Prostate gland (tissue), 2 donors: ENCODE results near the gene SMURF2.

ENCODE experiments used
- CTCF ChIP-seq, 4 experiments: fragments of 200-600 bp in 2 of 4; fragments of 450-650 bp in 2 of 4; sonication (generic) in 2 of 4; IDR thresholded peaks; 1 replicate in 3 of 4; 2 replicates in 1 of 4; pipeline ENCODE4 v1.5.1; 2016 to 2019; ENCODE audit warnings: antibody characterized with exemption in 4 of 4, mild to moderate bottlenecking in 2 of 4, moderate library complexity in 2 of 4
- POLR2A ChIP-seq: fragments of 450-650 bp; IDR thresholded peaks from one replicate; pipeline ENCODE4 v1.6.1; 2016; ENCODE audit warnings: antibody characterized with exemption, mild to moderate bottlenecking

- TF ChIP-seq CTCF (IDR thresholded peaks at IDR 0.05) = no peak
- TF ChIP-seq POLR2A = no peak
These were observed 33.5 kb downstream of the SMURF2 start for GRCh38 chr17:64628641-64629040.
